Stimulated activated naive CD4-positive, alpha-beta T cell (primary cell): ENCODE measurements around the gene MYH11.

Source experiments
- DNase-seq, 6 experiments: peaks; one replicate each; lab custom pipeline; 2025; lab: John Stamatoyannopoulos, UW

The MYH11 gene

DNA sequence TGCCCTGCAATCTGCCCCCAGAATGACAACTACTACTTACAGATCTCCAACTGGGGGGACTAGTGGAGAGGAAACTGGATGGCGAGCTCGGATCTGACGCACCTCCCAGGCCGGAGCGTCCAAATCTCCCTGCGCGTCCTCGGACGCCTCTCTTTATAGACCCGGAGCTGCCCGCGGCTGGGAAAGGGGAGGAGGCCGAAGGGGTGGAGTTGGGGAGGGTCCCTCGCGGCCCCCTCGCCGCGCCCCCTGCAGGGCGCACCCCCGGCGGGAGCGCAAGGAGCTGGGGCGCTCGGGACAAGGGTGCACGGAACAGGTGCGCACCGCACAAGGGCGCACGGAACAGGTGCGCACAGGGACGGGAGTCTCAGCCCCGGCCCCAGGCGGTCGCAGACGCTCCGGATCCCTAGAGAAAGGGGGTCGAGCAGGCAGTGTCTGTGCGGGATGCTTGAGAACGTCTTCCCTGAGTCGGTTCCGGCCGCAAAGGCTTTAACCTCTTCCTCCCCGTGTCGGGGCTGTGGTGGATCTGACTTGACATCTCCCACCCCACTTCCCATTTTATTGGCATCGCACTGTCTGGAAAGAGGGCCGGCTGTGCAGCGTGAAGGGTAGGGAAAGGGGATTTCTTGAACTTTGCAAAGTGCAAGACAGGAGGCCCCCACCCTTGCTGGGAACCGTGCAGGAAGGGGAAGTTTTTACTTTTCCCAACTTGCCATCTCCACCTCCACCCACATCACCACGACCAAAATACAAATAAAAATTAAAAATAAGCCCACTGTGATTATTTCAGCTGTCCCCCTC lies at the start of gene MYH11:
MYH11 (minus strand) TSS at position 128 of the 798 bp plus-strand sequence. CDS start 18,776 bp downstream, outside the sequence.
- DNase-seq = no peak

DNA sequence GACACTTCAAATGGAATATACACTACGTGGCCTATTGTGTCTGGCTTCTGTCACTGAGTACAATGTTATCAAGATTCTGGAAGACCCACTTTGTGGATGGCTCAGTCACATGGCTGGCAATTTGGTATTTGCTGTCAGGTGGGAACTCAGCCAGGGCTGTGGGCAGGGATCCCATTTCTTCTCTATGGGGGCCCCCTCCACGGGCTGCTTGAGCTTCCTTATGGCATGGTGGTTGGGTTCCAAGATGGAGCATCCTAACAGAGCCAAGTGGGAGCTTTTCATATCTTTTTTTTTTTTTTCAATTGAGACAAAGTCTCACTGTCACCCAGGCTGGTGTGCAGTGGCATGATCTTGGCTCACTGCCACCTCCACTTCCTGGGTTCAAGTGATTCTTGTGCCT lies 49.6 kb upstream of the MYH11 start:
- no peak for DNase-seq

GRCh38 chr16:15903960-15904359 lies 47.1 kb upstream of the MYH11 start:
- DNase-seq = no peak

- DNase-seq = no peak
These were observed 44.2 kb upstream of the MYH11 start for GRCh38 chr16:15900901-15901500.

GRCh38 chr16:15900357-15900756 lies 43.5 kb upstream of the MYH11 start:
- no peak for DNase-seq

DNA sequence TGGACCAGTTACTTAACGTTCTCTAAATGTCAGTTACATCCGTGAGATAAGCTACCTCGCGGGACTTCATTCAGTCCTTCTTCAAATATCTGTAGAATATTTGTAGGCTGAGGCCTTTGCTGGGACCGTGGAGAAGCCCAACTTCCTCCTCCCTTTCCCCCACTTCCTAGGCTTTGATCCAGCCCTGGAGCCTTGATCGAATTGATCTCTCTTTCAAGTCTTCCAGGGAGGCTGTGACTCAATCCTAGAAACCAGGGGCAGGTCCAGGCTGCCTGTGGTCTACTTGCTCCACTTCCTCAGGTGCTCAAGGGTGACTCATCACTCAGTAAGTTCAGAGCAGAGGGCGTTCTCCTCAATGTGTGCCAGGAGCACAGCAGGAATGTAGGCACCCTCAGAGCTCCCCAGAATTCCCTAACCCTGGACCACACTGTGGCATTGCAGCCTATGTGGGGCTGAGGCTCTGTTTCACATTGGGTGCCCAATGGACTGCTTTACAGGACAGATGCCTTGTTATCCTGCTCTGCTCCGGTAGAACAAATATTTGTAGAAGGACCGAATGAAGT lies 42.8 kb upstream of the MYH11 start:
- DNase-seq = no peak

- DNase-seq = no peak
These were observed 41.8 kb upstream of the MYH11 start for GRCh38 chr16:15898654-15899053.

- DNase-seq = no peak
These were observed 41.0 kb upstream of the MYH11 start for GRCh38 chr16:15897834-15898254.

GRCh38 chr16:15897121-15897780 lies 40.4 kb upstream of the MYH11 start:
- DNase-seq = no peak

DNA sequence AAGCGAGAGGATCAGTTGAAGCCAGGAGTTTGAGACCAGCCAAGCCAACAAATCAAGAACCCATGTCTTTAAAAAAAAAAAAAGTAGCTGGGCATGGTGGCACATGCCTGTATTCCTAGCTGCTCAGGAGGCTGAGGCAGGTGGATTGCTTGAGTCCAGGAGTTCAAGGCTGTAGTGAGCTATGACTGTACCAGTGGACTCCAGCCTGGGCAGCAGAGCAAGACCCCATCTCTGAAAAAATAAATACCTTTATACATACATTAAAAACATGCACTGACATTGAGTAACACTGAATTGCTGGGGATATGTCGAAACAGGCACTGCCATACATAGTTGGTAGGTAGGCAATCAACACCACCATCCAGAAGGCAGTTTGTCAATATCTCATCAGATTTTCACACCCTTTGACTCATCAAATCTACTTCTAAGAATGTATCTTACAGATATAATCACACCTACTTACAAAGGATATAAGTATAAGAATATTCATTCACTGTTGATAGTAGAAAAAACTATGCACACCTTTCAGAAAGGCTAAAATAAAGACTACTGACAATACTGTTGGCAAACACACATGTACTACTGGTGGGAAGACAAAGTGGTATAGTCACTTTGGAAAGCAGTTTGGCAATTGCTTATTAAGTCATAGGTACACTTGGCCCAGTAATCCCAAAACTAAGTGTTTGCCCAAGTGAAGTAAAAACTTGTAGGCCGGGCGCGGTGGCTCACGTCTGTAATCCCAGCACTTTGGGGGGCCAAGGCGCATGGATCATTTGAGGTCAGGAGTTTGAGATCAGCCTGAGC lies 37.9 kb upstream of the MYH11 start:
- DNase-seq = no peak

DNA sequence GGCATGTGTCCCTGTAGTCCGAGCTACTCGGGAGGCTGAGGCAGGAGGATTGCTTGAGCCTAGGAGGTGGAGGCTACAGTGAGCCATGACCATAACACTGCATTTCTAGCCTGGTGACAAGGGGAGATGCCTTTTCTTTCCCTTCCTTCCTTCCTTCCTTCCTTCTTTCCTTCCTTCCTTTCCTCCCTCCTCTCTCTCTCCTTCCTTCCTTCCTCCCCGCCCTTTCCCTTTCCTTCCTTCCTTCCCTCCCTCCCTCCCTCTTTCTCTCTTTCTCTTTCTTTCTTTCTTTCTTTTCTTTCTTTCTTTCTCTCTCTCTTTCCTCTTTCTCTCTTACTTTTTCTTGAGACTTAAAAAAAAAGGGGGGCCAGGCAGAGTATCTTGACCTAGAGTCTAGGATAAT lies 34.7 kb upstream of the MYH11 start:
- no peak for DNase-seq

- DNase-seq = peak; percentile 98 to 99 (median 98)
These were observed 31.5 kb upstream of the MYH11 start, which contains the start of gene CEP20 for GRCh38 chr16:15888072-15888976. CEP20 (minus strand) TSS chr16:15888603; CDS start chr16:15888585, 18 bp downstream.

DNA sequence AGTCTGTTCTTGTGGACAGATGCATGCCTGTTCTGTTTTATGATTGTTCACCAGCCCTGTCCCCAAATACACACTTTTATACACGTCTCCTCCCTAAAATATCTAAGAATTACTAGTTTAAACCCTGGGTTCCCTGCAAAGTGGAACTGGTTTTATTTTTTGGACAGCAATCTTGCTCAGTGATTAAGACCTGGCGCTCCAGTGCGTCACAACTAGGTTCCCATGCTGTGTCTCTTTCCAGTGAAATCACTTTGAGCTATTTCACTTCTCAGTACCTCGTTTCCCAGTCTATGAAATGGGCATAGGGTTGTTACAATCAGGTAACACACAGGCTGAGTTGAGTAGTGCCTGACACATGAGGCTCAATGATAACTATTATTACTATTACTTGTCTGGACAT lies 30.5 kb upstream of the MYH11 start:
- no peak for DNase-seq

DNA sequence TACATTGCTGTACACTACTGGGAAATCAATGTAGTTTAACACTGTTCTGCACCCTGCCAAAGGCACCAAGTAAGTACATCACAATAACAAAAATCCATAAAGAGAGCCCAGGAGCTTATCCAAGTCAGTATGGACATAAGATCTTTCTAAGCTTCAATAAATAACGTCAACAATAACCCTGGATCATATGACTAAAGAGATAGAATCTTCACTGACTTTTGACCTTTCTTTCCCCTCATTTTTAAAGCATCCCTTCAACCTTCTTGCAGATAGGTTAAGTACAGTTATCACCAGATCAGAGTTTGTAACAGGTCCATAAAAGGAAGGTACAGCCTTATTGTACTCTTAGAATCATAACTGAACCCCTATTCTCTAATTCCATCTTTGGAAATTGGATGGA lies 29.2 kb upstream of the MYH11 start:
- no peak for DNase-seq

GRCh38 chr16:15885560-15886001 lies 28.8 kb upstream of the MYH11 start:
- no peak for DNase-seq

DNA sequence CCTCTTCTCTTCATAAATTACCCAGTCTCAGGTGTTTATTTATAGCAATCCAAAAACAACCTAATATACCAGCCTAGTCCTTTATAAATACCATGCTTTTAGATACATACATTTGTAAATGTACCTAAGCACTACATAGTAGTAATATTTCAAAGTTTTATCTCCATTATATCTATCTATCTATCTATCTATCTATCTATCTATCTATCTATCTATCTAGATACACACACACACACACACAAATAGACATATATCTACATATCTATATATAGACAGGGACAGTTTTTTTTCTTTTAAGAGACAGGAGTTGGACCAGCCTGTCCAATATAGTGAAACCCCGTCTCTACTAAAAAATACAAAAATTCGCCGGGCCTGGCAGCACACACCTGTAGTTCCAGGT lies 25.7 kb upstream of the MYH11 start:
- DNase-seq = no peak

DNA sequence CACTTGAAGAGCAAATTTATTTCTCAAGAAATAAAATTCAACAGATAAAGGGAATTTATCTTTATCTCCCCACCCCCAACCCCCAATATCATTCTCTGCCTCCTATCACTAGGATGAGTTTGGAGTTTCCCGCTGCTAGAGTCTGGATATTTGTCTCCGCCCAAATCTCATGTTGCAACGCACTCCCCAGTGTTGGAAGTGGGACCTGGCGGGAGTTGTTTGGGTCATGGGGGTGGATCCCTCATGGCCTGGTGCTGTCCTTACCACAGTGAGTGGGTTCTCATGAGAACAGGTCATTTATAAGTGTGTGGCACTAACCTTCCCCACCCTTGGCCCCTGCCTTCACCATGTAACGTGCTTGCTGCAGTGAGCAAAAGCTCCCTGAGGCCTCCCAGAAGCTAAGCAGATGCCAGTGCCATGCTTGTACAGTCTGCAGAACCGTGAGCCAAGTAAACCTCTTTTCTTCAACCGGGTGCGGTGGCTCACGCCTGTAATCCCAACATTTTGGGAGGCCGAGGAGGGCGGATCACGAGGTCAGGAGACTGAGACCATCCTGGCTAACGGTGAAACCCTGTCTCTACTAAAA lies 25.1 kb upstream of the MYH11 start:
- no peak for DNase-seq

DNA sequence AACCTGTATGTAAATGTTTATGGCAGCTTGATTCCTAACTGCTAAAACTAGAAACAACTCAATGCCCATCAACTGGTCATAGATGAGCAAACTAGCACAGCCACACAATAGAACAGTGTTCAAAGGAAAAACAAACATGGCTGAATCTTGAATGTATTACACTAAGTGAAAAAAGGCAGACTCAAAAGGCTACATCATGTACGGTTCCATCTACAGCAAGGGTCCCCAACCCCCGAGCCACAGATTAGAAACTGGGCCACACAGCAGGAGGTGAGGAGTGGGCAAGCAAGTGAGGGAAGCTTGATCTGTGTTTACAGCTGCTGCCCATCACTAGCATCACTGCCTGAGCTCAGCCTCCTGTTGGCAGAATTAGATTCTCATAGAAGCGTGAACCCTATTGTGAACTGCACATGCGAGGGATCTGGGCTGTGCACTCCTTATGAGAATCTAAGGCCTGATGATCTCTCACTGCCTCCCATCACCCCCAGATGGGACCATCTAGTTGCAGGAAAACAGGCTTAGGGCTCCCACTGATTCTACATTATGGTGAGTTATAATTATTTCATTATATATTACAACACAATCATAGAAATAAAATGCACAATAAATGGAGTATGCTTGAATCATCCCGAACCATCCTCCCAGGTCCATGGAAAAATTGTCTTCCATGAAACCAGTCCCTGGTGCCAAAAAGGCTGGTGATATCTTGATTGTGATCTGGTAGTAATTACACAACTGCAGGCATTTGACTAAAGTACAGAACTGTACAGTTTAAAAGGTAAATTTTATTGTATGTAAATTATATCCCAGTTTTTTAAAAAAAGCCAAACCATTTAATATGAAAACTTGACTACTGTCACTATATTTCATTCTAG lies 23.8 kb upstream of the MYH11 start:
- no peak for DNase-seq

DNA sequence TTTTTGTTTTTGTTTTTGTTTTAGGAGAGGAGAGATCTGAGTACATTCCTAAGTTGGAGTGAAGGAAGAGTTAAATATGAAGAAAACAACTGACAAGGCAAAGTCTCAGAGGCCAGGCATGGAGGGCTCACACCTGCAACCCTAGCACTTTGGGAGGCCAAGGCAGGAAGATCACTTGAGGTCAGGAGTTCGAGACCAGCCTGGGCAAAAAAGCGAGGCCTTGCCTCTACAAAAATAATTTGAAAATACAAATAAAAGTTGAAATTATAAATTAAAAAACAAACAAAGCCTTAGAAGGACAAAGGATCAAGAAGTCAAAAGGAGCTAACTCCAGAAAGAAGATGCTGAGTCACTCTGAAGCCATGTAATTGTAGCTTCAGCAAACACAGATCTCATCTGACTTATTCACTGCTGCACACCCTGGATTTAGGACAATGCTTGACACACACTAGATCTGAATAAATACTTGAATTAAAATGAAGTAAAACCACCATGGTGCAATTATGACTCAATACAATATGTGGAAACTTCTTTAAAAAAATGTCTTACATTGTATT lies 22.5 kb upstream of the MYH11 start:
- no peak for DNase-seq
